Fibroblast of lung (primary cell): ENCODE measurements around the gene MYCT1. TPM values are rescaled to one million over a fixed set of nuclear protein-coding genes. Genes with fewer than 3 reads are reported as not detected.
"Not testable (repeated sequence)": the region's sequence is repeated elsewhere in the genome, so short reads cannot be mapped to it uniquely, and the experiment has no call there.

Experiments used
- DNase-seq, 2 donors: peaks; one replicate each; pipeline versions ENCODE4 v3.0.0 to v3.0.0-alpha.2; 2010; ENCODE audit warnings: low read depth in 2 of 2
- H2AFZ ChIP-seq: 2 replicates; pipeline ENCODE4 v1.5.1; 2012; ENCODE audit warnings: low read length, control low read depth, inconsistent platforms
- H3K27ac ChIP-seq: 2 replicates; pipeline ENCODE4 v1.5.1; 2011; ENCODE audit warnings: low read length, control low read depth; ENCODE audit not compliant: insufficient read depth
- H3K27me3 ChIP-seq: 2 replicates; pipeline ENCODE4 v1.5.1; 2011; ENCODE audit warnings: mild to moderate bottlenecking, low read length; ENCODE audit not compliant: control insufficient read depth, insufficient read depth
- H3K36me3 ChIP-seq: 2 replicates; pipeline ENCODE4 v1.5.1; 2011; ENCODE audit warnings: low read length; ENCODE audit not compliant: control insufficient read depth, insufficient read depth
- H3K4me1 ChIP-seq: 2 replicates; pipeline ENCODE4 v1.5.1; 2011; ENCODE audit warnings: low read length; ENCODE audit not compliant: control insufficient read depth, insufficient read depth; ENCODE audit errors: extremely low read depth
- H3K4me2 ChIP-seq: 2 replicates; pipeline ENCODE4 v1.5.1; 2011; ENCODE audit warnings: low read length, control low read depth; ENCODE audit not compliant: insufficient read depth; ENCODE audit errors: extremely low read depth
- H3K4me3 ChIP-seq, 4 experiments: fragments of 200-600 bp in 1 of 4; sonication (generic) in 1 of 4; replicated peaks in 1 of 4; 2 replicates each; pipeline ENCODE4 v1.5.1; 2011 to 2016; ENCODE audit warnings: low read length in 4 of 4, low read depth in 3 of 4, mild to moderate bottlenecking in 3 of 4, control low read depth in 2 of 4, inconsistent platforms in 1 of 4, mixed read lengths in 1 of 4; ENCODE audit not compliant: insufficient read depth in 1 of 4; ENCODE audit errors: control extremely low read depth in 1 of 4
- H3K79me2 ChIP-seq: 2 replicates; pipeline ENCODE4 v1.5.1; 2012; ENCODE audit warnings: mild to moderate bottlenecking, low read length, inconsistent platforms; ENCODE audit not compliant: control insufficient read depth, insufficient read depth
- H3K9ac ChIP-seq: 2 replicates; pipeline ENCODE4 v1.5.1; 2011; ENCODE audit warnings: mild to moderate bottlenecking, low read length, control low read depth; ENCODE audit not compliant: insufficient read depth
- H3K9me3 ChIP-seq: 2 replicates; pipeline ENCODE4 v1.5.1; 2012; ENCODE audit warnings: low read depth, low read length; ENCODE audit not compliant: control insufficient read depth, insufficient read depth
- H4K20me1 ChIP-seq: 2 replicates; pipeline ENCODE4 v1.5.1; 2011; ENCODE audit warnings: low read length; ENCODE audit not compliant: control insufficient read depth, insufficient read depth; ENCODE audit errors: extremely low read depth
- EZH2 ChIP-seq: IDR thresholded peaks from 2 replicates; pipeline ENCODE4 v1.5.1; 2012; ENCODE audit warnings: low read length, control low read depth, mild to moderate bottlenecking; ENCODE audit errors: missing control alignments
- polyA plus RNA-seq, 2 donors: library from polyadenylated mRNA; depleted of rRNA in 1 of 2; stranded (reverse) in 1 of 2; unstranded in 1 of 2; fragments of >200 nt; gene quantifications; 2 replicates each; pipeline ENCODE4 v1.2.1, GENCODE V29; 2011 to 2012; ENCODE audit warnings: missing spikeins in 1 of 2
- total RNA-seq: library from RNA; depleted of rRNA; stranded (reverse); fragments of >200 nt; gene quantifications from 2 replicates; pipeline ENCODE4 v1.2.1, GENCODE V29; 2014
- TF ChIP-seq, protein P1 (sequence below), 2 donors: IDR thresholded peaks in 1 of 2; conservative IDR thresholded peaks in 1 of 2; 1 replicate in 1 of 2; 2 replicates in 1 of 2; pipeline ENCODE4 v1.5.1; 2011 to 2012; ENCODE audit warnings: low read length in 2 of 2, control low read depth in 1 of 2, inconsistent platforms in 1 of 2, low read depth in 1 of 2, mild to moderate bottlenecking in 1 of 2

MYCT1 gene
- total and polyA plus RNA-seq, 2 donors (not counting 1 experiment from before 2014, with no cell fraction given), result not detected

DNA sequence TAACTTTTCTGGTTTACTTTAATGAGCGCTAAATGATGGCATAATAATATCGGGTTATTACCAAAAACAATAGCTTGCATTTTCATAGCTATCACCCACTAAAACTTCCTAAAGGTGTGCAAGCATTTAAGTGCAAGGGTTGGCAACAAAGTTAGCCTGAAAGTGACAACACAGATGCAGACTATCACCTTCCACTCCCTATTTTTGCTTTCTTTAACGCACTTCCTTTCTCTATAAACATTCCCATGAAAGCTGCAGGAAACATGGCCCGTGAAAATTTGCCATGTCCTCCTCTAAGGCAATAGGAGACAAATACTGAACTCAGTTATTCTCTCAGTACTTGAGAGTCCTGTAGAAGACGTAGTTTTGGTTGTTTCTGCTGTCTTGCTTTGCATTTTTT lies 2.7 kb downstream of the MYCT1 start:
- Histone ChIP-seq H2AFZ (peak overlapping the region; percentile 4), H3K9ac (no peak overlapping the region), H3K27ac (no peak overlapping the region)

DNA sequence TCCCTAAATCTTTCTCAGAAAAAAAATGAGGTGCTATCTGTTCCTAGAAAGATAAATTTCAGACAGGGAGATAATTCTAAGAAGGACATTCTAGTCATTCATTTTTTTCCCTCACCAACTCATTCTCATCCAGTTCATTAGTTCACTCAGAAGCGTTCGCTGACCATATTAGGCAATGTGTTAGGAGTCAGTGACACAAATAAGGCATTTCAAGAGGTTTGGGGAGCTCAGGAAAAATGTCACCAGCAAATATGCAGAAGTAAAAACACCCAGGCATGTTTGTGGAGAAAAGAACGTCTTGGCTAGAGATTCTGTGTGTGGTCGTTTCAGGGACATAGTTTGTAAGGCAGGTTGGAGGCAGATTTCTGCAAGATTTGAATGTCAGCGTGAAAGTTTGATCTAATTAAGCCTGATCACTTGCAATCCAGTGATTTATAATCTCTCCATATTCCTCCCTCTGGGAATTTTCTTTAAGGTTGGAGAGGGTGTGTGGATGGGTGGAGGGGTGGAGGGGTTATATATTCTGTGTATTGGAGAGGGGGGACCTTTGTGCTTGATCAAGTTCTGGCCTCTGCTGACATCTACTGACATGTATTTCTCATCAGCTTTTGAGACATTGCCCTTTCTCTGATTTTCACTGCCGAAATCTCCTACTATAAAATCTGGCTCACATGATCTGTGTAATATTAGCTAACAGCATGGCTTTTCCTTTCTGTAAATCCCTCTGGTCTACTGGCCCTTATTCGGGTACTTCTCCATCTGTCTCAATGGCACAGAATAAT lies 3.6 kb downstream of the MYCT1 start:
- H3K4me2 ChIP-seq, result no peak overlapping the region
- peak; percentile 21 to 36 for DNase-seq
- H3K36me3 ChIP-seq, result no peaks in the 10 kb centered on the region
- H3K9ac ChIP-seq, result no peak overlapping the region
- H3K27ac ChIP-seq, result no peak overlapping the region
- no peaks in the 10 kb centered on the region for H4K20me1 ChIP-seq
- no peaks in the 10 kb centered on the region for H3K27me3 ChIP-seq
- TF ChIP-seq, protein P1, sequence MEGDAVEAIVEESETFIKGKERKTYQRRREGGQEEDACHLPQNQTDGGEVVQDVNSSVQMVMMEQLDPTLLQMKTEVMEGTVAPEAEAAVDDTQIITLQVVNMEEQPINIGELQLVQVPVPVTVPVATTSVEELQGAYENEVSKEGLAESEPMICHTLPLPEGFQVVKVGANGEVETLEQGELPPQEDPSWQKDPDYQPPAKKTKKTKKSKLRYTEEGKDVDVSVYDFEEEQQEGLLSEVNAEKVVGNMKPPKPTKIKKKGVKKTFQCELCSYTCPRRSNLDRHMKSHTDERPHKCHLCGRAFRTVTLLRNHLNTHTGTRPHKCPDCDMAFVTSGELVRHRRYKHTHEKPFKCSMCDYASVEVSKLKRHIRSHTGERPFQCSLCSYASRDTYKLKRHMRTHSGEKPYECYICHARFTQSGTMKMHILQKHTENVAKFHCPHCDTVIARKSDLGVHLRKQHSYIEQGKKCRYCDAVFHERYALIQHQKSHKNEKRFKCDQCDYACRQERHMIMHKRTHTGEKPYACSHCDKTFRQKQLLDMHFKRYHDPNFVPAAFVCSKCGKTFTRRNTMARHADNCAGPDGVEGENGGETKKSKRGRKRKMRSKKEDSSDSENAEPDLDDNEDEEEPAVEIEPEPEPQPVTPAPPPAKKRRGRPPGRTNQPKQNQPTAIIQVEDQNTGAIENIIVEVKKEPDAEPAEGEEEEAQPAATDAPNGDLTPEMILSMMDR (conservative IDR thresholded peaks at IDR 0.05 in 1 of 2, IDR thresholded peaks at IDR 0.05 in 1 of 2; ENCODE audit: low read depth in 1 of 2, low read length in 2 of 2), result no peak
- no peak for TF ChIP-seq EZH2
- no peaks in the 10 kb centered on the region for H3K79me2 ChIP-seq
- H3K9me3 ChIP-seq, result no peaks in the 10 kb centered on the region
- no peaks in the 10 kb centered on the region for H3K4me1 ChIP-seq
- H3K4me3 ChIP-seq, result no peak overlapping the region
- H2AFZ ChIP-seq, result no peak overlapping the region

More for the DNA sequence above, 2.7 kb downstream of the MYCT1 start:
- Histone ChIP-seq H3K36me3 (no peaks in the 10 kb centered on the region), H3K4me1 (no peaks in the 10 kb centered on the region), H3K79me2 (no peaks in the 10 kb centered on the region), H3K27me3 (no peaks in the 10 kb centered on the region), H3K4me2 (no peak overlapping the region), H3K9me3 (no peaks in the 10 kb centered on the region), H4K20me1 (no peaks in the 10 kb centered on the region), H3K4me3 (no peak overlapping the region)
- TF ChIP-seq EZH2, result no peak
- TF ChIP-seq, protein P1 (conservative IDR thresholded peaks at IDR 0.05 in 1 of 2, IDR thresholded peaks at IDR 0.05 in 1 of 2; ENCODE audit: low read depth in 1 of 2, low read length in 2 of 2), result no peak
- DNase-seq, result peak in 1 of 2 donors; percentile 3

DNA sequence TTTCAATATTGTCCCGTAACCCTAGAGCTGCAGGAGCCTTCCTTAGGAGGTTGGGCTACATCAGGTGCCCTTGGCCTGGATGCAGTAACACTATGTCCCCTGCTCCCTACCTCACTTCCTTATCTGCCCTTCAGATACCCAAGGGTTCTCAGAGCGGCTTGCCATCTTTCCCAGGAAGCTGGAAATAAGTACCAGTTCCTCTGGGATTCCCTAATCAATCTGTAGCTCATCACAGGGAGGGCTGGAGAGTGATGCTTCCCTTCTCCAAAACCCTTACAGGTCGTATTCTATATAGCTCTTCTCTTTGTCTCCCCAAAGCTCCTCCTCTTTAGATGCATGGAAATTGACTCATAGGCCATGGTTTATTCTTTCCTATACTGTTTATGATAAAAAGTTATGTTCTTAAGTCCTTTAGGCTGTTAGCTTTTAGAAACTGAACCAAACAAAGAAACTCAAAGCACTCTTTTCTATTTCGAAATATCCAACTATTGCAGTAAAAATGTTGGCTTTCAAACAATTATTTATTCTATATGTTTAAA lies 4.2 kb downstream of the MYCT1 start:
- Histone ChIP-seq H4K20me1 (no peaks in the 10 kb centered on the region), H3K9me3 (no peaks in the 10 kb centered on the region), H3K36me3 (no peaks in the 10 kb centered on the region), H3K9ac (no peak overlapping the region), H3K27ac (no peak overlapping the region), H3K4me1 (no peaks in the 10 kb centered on the region), H2AFZ (no peak overlapping the region), H3K4me2 (no peak overlapping the region), H3K4me3 (no peak overlapping the region), H3K79me2 (no peaks in the 10 kb centered on the region), H3K27me3 (no peaks in the 10 kb centered on the region)
- DNase-seq, result peak in 1 of 2 donors; percentile 6
- TF ChIP-seq EZH2, result no peak
- TF ChIP-seq, protein P1 (conservative IDR thresholded peaks at IDR 0.05 in 1 of 2, IDR thresholded peaks at IDR 0.05 in 1 of 2; ENCODE audit: low read depth in 1 of 2, low read length in 2 of 2), result no peak

DNA sequence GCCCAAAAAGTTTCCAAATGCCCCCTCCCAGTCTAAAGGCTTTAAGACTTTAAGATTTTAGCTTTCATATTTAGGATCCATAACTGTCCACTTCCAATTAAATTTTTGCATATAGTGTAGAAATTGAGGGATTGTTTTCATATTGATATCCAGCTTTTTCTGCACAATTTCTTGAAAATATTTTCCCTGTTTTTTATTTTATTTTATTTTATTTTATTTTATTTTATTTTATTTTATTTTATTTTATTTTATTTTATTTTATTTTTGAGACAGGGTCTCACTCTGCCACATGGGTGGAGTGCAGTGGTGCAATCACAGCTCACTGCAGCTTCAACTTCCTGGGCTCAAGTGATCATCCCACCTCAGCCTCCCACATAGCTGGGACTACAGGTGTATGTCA lies 6.1 kb downstream of the MYCT1 start:
- not testable (repeated sequence) for DNase-seq, H3K4me1 ChIP-seq, H3K79me2 ChIP-seq

More for the DNA sequence above, 6.1 kb downstream of the MYCT1 start:
- not testable (repeated sequence) for H3K4me3 ChIP-seq, H4K20me1 ChIP-seq, H3K27me3 ChIP-seq, H3K9ac ChIP-seq, H3K4me2 ChIP-seq, H3K36me3 ChIP-seq, H3K9me3 ChIP-seq, H2AFZ ChIP-seq, H3K27ac ChIP-seq
